GM23248 (cell line): Measurements from ENCODE around the gene TNXB.

Source experiments
- EZH2 ChIP-seq: fragments of 200-600 bp; sonication (generic); IDR thresholded peaks from 2 replicates; pipeline ENCODE4 v1.6.1; 2018; ENCODE audit warnings: antibody characterized with exemption, mild to moderate bottlenecking; ENCODE audit not compliant: insufficient read depth, poor library complexity, severe bottlenecking
- EZH2phosphoT487 ChIP-seq: fragments of 200-600 bp; sonication (generic); IDR thresholded peaks from 2 replicates; pipeline ENCODE4 v1.6.1; 2018; ENCODE audit warnings: antibody characterized with exemption, moderate library complexity, mild to moderate bottlenecking, low read depth; ENCODE audit not compliant: insufficient read depth

DNA sequence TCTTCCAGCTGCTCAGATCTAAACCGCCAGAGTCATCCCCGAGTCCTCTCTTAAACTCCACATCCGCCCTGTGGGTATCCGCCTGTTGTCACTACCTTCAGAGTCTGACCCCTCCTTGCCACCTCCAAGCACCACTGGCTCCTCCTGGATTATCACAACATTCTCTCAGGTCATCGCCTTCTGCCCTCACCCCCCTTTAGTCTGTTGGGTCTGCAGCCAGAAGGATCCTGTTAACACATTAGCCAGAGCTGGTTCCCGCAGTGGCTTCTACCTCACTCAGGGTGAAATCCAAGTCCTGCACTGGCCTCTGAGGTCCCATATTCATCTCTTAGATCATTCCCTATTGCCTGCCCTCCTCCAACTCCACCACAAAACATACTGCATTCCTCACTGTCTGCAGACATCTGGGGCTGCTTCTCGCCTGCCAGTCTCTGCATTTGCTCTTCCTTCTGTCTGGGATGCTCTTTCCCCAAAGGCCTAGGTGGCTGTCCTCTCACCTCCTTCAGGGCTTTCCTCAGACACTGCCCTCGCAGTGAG is 34.1 kb downstream of the TNXB start:
- TF ChIP-seq EZH2 (no peak), EZH2phosphoT487 (no peak)
